IPS-18c (cell line): ENCODE data around the gene DDX54.

Source experiments
- H3K4me3 ChIP-seq: 2 replicates; pipeline ENCODE4 v1.7.0; 2013; ENCODE audit warnings: low read depth, mild to moderate bottlenecking, low read length, moderate library complexity; ENCODE audit not compliant: insufficient read depth
- H3K9me3 ChIP-seq: one replicate; pipeline ENCODE4 v1.6.1; 2013; ENCODE audit warnings: mild to moderate bottlenecking, low read length, moderate library complexity; ENCODE audit not compliant: control insufficient read depth, insufficient read depth

The DDX54 gene

GRCh38 chr12:113185180-113186032, at the start of gene DDX54, which contains the start of gene RITA1:
TSS of gene DDX54 (minus strand) at chr12:113185478. CDS start at chr12:113185451, 27 bp downstream.
TSS of gene RITA1 (plus strand) at chr12:113185721. CDS start at chr12:113186747, 1,026 bp downstream.
- H3K4me3 ChIP-seq, result peak within 1 kb of the TSS; percentile 97
- no peaks in the 10 kb centered on the region for H3K9me3 ChIP-seq

DNA sequence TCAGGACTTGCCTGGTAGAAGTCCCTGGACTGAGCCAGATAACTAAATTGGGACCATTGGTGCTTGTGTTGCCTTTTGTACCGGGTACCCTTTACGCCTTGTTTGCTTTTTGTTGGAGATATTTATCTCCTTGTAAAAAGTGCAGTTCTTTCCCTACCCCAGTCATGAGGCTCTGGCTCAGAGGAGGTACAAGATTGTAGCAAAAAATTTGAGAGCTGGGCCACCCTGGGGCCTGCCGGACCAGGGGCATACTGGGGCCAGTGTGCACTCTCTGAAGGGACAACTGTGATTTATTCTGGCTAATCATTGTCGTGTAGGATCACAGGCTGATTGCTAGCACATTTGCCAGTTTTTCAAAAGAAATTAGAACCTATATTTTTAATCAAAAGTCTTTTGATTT, 49.2 kb upstream of the DDX54 start:
- Histone ChIP-seq H3K4me3 (no peak overlapping the region), H3K9me3 (peaks cover 4% of the 10 kb centered on the region)

GRCh38 chr12:113233967-113234366, 48.7 kb upstream of the DDX54 start:
- Histone ChIP-seq H3K9me3 (peaks cover 4% of the 10 kb centered on the region), H3K4me3 (no peak overlapping the region)

DNA sequence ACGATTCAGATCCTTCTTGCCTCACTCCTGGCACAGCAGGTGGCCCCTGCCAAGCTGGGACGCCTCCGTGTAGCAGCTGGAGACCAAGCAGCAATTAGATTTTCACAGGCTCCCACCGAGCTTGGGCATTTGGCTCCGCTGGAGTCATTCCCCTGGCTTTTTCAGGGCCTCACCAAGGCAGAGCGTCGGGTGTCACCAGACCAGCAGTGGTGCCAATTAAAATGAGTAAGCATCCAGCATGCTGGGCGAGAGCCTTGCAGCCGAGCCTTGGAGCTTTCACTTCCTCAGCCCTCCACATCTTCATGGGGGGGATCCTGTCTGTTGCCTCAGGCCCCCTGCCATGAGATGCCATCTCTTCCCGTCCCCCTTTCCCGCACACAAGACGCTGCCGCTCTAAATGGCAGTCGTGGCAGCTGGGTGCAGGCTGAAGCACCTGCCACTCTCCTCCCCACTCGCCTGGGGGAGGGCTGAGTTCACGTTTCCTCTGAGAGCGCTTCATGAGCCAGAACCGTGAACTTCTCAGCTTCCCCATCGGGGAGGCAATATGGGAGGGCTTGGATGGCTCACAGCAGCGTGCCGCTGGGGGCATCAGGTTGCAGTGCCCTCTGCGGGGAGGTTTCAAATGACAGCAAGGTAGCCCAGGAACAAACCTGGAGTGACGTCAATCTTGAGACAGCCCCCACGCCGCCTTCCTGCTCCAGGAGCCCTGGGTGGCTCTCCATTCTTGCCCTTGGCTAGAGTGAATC, 47.7 kb upstream of the DDX54 start:
- H3K4me3 ChIP-seq, result no peak overlapping the region
- peaks cover 4% of the 10 kb centered on the region for H3K9me3 ChIP-seq

GRCh38 chr12:113232089-113232839, 47.0 kb upstream of the DDX54 start:
- H3K9me3 ChIP-seq, result peaks cover 4% of the 10 kb centered on the region
- H3K4me3 ChIP-seq, result no peak overlapping the region

GRCh38 chr12:113231235-113232088, 46.2 kb upstream of the DDX54 start:
- Histone ChIP-seq H3K4me3 (no peak overlapping the region), H3K9me3 (peaks cover 4% of the 10 kb centered on the region)

DNA sequence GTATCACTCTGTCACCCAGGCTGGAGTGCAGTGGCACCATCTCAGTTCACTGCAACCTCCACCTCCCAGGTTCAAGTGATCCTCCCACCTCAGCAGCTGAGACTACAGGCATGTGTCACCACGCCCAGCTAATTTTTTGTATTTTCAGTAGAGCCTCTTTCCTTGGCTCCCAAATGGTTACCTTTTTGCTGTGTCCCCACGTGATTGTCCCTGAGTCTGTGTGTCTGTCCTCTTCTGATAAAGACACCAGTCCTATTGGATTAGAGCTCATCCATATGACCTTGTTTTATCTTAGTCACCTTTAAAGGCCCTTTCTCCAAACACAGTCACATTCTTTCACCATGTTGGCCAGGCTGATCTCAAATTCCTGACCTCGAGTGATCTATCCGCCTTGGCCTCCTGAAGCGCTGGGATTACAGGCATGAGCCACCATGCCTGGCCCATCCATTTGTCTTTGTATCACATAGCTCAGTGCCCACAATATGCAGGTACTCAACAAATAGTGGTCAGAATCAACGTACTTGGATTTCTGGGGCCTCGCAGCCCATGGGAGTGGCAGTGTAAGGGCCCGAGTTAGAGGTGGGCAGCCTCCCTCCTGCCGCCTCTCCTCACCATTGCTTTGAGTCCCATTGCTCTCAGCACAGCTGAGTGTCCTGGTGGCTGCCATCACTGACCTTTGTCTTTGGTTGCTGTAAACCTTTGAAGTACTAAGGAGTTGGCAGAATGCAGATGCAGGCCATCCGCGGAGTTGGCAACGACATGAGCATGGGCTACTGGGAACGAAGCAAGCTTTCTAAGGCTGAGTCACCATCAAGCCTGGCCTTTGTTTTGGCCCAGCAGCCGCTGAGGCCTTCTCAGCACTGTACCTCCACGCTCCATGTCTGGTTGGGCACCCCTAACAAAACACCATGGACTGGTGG, 45.3 kb upstream of the DDX54 start:
- Histone ChIP-seq H3K9me3 (peaks cover 4% of the 10 kb centered on the region), H3K4me3 (no peak overlapping the region)

- Histone ChIP-seq H3K9me3 (peaks cover 4% of the 10 kb centered on the region), H3K4me3 (no peak overlapping the region)
Measured at GRCh38 chr12:113228394-113229028, 43.2 kb upstream of the DDX54 start.

DNA sequence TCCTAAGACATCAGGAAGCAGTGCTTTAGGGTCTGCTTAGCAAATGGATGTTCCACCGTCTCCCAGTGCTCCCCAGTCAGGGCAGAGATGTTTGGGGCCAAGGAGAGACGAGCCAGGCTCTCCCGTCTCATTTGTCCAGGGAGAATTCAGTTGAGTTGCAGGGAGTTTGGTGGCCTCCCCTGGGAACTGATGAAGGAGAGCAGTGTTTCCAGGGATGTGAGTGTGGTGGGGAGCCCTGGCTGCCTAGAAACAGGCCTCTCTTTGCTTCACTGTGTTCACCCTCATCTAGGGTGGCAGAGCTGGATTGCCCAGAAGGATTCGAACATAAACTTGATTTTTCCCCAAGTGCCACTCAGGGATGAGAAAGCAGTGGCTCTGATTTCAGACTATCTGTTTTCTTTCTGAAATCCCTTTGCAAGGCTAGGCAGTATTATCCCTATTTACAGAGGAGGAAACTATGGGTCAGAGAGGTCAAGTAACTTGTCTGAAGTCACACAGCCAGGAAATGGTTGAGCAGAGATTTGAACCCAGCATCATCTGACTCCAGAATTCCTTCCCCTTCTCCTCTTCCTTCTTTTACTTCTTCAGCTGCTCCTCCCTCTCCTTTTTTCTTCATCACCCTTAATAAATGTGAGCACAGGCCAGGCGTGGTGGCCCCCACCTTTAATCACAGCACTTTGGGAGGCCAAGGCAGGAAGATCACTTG, 42.6 kb upstream of the DDX54 start:
- Histone ChIP-seq H3K9me3 (peaks cover 4% of the 10 kb centered on the region), H3K4me3 (no peak overlapping the region)

DNA sequence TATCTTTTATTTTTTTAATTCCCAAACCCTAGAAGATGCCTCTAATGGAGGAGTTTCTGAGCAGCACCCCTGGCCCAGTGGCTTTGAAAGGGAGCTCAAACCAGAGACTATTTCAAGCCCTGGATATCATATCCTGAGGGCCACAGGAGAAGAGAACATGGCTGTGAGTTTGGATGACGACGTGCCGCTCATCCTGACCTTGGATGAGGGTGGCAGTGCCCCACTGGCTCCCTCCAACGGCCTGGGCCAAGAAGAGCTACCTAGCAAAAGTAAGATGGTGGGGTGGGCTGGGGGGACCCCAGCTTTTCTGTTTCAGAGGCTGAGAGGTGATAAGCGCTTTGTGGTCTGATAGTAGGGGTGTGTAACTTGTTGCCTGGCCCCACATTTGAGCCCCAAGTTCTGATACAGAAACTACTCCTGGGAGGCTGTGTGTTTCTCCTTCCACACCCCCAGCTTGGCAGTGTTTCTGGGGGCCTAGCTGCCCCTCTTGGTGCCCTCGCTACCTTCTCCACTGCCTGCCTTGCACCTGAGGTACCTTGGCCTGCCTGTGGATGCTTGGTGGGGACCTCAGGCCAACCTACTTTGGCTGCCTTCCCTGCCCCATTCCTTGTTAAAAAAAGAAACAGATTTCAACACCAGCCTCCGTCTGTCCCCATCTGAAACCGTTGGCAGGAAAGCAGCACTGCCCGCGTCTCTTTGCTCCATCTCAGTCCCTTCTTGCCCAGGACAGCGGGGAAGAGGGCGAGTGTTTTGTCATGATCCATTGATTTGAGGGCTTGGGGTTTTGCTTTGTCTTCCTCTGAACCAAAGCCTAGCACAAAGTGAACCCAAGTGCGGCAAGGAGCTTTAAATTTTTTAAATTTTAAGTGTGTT, 41.7 kb upstream of the DDX54 start:
- Histone ChIP-seq H3K4me3 (no peak overlapping the region), H3K9me3 (peaks cover 4% of the 10 kb centered on the region)

- Histone ChIP-seq H3K9me3 (peaks cover 3% of the 10 kb centered on the region), H3K4me3 (no peak overlapping the region)
Measured at GRCh38 chr12:113224955-113225354, 39.7 kb upstream of the DDX54 start.

- peaks cover 3% of the 10 kb centered on the region for H3K9me3 ChIP-seq
- no peak overlapping the region for H3K4me3 ChIP-seq
Measured at GRCh38 chr12:113222730-113223531, 37.7 kb upstream of the DDX54 start.

DNA sequence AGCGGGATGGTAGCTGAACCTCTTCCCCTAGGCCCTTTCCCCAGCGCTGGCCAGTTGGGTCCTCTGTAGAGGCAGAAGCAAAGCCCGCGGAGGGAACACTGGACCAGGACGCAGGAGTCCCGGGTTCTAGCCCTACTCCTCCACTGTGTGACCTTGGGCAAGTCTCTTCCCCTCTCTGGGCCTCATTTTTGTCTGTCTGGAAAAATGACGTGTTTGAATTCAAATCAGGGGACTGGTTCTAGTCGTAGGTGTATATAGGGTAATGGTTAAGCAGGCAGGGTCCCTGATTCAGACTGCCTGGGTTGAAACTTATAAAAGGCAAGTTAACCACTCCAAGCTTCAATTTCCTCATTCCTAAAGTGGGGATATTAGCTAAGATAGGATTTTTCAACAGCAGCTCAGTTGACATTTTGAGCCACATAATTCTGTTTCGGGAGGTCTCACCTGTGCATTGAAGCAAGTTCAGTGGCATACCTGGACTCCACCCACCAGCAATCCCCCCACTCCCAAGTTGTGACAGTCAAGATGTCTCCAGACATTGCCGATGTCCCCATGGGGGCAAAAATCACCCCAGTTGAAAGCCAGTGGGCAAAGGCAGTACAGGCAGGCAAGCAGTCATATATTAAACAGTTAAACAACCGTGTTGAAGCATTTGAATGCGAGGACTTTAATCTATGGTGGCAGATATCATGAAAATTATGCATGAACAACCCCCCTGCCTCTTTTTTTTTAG, 36.9 kb upstream of the DDX54 start:
- Histone ChIP-seq H3K4me3 (peak overlapping the region; percentile 82), H3K9me3 (peaks cover 3% of the 10 kb centered on the region)
